Measurements from ENCODE around the gene SAXO1.
A peak's percentile ranks its signal among the peaks of the same experiment; 100 is the strongest.

The SAXO1 gene

GRCh38 chr9:18980189-18980588, 52.8 kb downstream of the SAXO1 start:
- in situ Hi-C loops (cut with HindIII; ENCODE audit: low pct_ligation_motif_present, low sequenced_read_pairs), result no loop called here
- no peak for DNase-seq
- H3K27me3 ChIP-seq (replicated peaks), result no peaks in the 10 kb centered on the region
- H3K4me3 ChIP-seq (ENCODE audit: low read depth, low read length), result no peak overlapping the region
- H3K36me3 ChIP-seq (replicated peaks), result no peaks in the 10 kb centered on the region
- no peak for TF ChIP-seq CTCF (IDR thresholded peaks at IDR 0.05; ENCODE audit: low read depth, low read length, missing control alignments)
- no peak overlapping the region for H3K27ac ChIP-seq

- peak; percentile 55 for DNase-seq
- H3K4me3 ChIP-seq (ENCODE audit: low read depth, low read length), result no peak overlapping the region
- H3K27ac ChIP-seq, result no peak overlapping the region
- H3K27me3 ChIP-seq (replicated peaks), result no peaks in the 10 kb centered on the region
- TF ChIP-seq CTCF (IDR thresholded peaks at IDR 0.05; ENCODE audit: low read depth, low read length, missing control alignments), result no peak
- H3K36me3 ChIP-seq (replicated peaks), result no peaks in the 10 kb centered on the region
- in situ Hi-C loops (cut with HindIII; ENCODE audit: low pct_ligation_motif_present, low sequenced_read_pairs), result no loop called here
These were observed 53.6 kb downstream of the SAXO1 start for GRCh38 chr9:18979367-18979766.

- no peak overlapping the region for H3K27ac ChIP-seq
- H3K27me3 ChIP-seq (replicated peaks), result no peaks in the 10 kb centered on the region
- no peak overlapping the region for H3K4me3 ChIP-seq (ENCODE audit: low read depth, low read length)
- DNase-seq, result no peak
- H3K36me3 ChIP-seq (replicated peaks), result no peaks in the 10 kb centered on the region
- in situ Hi-C loops (cut with HindIII; ENCODE audit: low pct_ligation_motif_present, low sequenced_read_pairs), result no loop called here
- TF ChIP-seq CTCF (IDR thresholded peaks at IDR 0.05; ENCODE audit: low read depth, low read length, missing control alignments), result no peak
These were observed 54.8 kb downstream of the SAXO1 start for GRCh38 chr9:18978188-18978587.

GRCh38 chr9:18976709-18977531, 56.1 kb downstream of the SAXO1 start:
- in situ Hi-C loops (cut with HindIII; ENCODE audit: low pct_ligation_motif_present, low sequenced_read_pairs), result no loop called here
- Histone ChIP-seq H3K36me3 (replicated peaks) (no peaks in the 10 kb centered on the region), H3K27ac (peak overlapping the region; percentile 67), H3K4me3 (ENCODE audit: low read depth, low read length) (peak overlapping the region; percentile 12), H3K27me3 (replicated peaks) (no peaks in the 10 kb centered on the region)
- TF ChIP-seq CTCF (IDR thresholded peaks at IDR 0.05; ENCODE audit: low read depth, low read length, missing control alignments), result no peak
- peak; percentile 77 for DNase-seq

- H3K4me3 ChIP-seq (ENCODE audit: low read depth, low read length), result peak overlapping the region; percentile 12
- TF ChIP-seq CTCF (IDR thresholded peaks at IDR 0.05; ENCODE audit: low read depth, low read length, missing control alignments), result no peak
- H3K36me3 ChIP-seq (replicated peaks), result no peaks in the 10 kb centered on the region
- in situ Hi-C loops (cut with HindIII; ENCODE audit: low pct_ligation_motif_present, low sequenced_read_pairs), result no loop called here
- H3K27ac ChIP-seq, result peak overlapping the region; percentile 67
- DNase-seq, result peak; percentile 10
- H3K27me3 ChIP-seq (replicated peaks), result no peaks in the 10 kb centered on the region
These were observed 56.7 kb downstream of the SAXO1 start for GRCh38 chr9:18976221-18976708.
